HG03520 (cell line): ENCODE data around the gene GLYATL1.

Experiments used
- ATAC-seq: cut with Tn5 transposase; IDR thresholded peaks from one replicate; pipeline ENCODE4 v1.9.1; 2021; ENCODE audit warnings: mild to moderate bottlenecking, moderate library complexity; ENCODE audit not compliant: unreplicated experiment

Gene GLYATL1

GRCh38 chr11:58926251-58926650 lies 13.0 kb upstream of the GLYATL1 start:
- ATAC-seq, result no peak

DNA sequence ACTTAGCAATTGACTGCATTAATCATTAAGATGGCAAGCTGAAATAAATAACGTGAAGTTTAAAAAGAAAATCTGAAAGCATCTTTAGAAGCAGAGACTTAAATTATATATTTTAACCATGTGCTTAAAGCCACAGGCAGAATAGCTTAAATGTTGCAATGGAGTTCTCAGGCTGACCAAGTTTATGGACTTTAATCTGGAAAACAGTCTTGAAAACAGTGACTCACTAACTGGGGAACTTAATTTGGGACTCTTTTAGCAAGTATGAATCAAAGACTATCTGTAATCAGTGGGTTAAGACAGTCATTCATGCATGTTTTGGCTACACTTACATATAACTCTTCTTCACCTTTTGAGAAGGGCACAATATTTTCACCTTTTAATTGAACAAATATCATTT lies 12.6 kb upstream of the GLYATL1 start:
- ATAC-seq, result no peak

DNA sequence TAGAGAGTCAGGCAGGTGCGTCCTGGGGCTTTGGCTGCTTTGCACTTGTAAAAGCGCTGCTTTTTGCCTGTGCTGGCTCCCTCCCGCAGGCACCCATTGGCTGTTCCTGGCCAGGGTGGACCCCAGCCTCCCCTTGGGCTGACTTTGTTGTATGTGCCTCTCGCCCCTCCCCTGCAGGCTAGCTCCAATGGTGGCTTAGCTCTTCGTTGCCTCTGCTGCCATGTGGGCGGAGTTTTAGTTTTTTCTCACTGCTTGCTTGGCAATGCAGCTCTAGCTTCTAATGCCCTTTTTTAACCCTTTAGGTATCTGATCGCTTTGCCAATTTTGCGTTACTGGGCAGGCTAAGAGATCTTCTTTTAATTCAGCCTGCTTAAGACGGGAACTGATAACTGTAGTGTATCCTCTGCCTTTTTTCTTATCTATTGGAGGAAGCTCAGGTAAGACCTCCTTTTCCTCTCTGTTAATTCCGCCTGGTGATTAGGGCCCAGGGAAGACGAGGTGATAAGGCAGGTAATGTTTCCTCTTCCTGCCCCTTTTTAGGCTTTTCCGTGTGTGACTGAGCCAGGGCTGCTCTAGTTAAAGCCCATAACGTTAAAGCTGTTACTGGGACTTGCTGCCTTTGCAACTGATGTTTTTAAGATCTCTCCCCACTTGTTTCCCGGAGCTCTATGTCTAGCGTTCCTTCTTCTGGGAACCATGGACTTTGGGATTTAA lies 11.7 kb upstream of the GLYATL1 start:
- no peak for ATAC-seq

DNA sequence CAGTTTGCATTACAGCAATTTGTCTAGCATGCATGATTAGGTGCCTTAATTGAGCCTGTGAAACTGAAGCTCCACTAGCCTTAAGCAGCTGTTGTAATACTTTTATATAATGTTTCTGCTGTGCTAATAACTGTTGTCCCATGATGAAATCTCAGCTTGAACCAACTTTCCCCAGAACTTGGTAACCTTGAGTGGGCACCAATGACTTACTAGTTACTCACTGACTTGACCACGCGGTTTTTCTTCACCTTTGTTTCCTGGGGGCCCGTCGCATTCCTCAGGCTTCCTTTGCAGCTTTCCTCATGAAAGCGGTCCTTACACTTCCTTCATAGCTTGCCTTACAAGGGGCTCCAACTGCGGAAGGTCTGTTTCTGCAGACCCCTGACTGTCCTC lies 11.2 kb upstream of the GLYATL1 start:
- no peak for ATAC-seq

DNA sequence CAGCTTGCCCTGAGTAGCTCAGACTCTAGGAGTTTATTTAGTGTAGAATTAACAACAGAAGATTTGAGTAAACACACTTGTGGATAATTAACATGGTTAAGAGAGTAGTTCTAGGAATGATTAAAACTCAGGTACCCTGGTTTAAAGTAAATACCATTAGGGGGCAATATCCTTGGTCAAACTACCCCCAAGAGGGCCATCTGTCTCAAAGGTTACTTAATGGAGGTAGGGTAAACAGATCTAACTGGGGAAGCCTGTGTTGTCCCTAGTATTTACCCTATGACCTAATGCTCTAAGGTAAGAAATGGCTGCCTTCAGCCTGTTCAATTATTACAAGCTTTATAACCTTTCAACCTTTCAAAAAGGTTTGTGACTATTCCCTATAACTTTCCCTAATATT lies 10.6 kb upstream of the GLYATL1 start:
- no peak for ATAC-seq

DNA sequence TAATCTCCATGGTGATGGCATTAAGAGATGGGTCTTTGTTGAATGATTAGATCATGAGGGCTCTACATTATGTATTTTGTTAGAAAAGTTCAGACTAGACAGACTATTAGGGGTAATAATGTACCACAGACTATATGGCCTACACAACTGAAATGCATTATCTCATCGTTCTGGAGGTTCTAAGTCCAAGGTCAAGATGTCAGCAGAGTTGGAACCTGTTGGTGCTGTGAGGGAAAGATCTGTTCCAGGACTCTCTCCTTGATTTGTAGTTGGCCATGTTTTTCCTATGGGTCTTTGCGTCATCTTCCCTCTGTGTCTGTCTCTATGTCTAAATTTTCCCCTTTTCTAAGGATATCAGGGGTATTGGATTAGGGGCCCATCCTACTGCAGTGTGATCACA lies 8.4 kb upstream of the GLYATL1 start:
- ATAC-seq, result no peak

GRCh38 chr11:58933661-58934060 lies 5.6 kb upstream of the GLYATL1 start:
- ATAC-seq, result no peak

DNA sequence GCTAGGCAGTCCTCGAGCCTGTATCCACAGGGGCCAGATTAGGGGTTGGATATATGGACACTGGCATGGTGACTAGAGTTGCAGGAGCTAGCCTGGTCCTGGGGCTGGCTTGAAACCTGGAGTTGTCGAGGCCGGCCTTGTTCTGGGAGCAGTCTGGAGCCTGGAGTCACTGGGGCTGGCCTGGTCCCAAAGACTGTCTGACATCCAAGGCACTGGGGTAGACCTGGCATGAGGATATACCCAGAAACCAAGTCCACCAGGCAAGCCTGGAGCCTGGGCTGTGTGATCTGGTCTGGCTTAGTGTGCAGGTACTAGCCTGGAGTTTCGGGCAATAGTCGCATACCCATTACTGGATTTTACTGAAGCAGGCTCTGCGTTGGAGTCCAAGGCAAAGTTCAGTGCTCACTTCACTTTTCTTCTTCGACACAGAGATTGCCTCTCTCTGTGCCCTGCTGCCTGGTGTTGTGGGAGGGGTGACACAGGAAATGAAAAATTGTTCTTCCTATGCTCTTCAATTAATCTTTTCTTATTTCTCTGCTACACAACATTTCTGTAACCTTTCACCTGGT lies 4.3 kb upstream of the GLYATL1 start:
- no peak for ATAC-seq

DNA sequence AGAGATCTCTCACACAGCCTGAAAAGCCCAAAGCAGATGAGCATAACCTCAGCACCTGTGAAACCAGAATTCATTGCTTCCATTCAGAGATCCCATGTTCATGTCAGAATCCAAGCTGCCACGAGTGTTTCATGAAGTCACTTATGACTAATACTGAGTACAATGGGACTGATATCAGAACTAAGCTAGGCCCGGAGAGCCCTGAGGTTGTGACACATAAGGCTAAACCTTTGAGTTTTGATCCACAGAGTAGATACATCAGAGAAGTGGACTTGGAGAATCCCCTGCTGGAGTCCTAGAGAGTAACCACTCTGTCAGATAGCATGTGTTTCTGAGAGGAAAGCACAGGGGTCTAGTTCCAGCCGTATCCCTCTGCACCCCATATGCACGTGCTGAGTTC lies 890 bp upstream of the GLYATL1 start:
- ATAC-seq, result no peak

DNA sequence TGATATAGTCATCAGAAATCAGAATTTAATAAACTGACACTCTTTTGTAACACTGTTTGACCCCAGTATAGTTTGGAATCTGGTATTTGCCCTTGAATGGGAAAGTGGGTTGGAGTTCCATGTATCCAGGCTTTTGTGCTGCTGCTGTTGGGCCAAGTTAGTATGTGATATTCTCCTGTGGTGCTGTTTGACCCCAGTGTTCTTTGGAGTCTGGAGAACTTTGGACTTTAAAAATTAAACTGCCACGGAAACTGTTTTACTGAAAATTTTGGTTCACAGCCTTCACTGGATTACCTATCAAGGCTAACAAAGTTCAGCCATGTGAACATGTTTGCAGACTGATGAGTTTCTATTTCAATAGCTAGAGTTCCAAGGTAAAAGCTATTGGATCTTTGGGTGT lies 740 bp downstream of the GLYATL1 start:
- ATAC-seq, result no peak

- no peak for ATAC-seq
Observed at GRCh38 chr11:58941838-58942237, 2.5 kb downstream of the GLYATL1 start.

- no peak for ATAC-seq
Observed at GRCh38 chr11:58945663-58946062, 6.4 kb downstream of the GLYATL1 start.

DNA sequence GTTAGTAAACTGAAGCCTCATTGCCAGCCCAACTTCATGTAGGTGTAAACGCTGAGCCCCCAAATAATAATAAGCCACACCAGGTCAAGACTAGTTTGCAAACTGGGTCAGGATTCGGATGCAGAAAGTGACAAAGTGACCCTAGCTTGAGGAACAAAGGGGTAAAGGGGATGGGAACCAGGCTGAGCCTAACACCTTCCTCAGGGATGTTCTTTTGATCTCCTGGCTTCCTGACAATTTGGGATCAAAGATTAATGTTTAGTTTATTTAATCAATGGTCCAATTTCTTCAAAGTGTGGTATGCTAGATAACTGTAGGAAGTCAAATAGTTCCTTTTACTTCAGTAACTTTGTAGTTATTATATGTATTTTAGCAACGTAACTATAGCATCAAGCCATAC lies 9.9 kb downstream of the GLYATL1 start:
- no peak for ATAC-seq

- peak; percentile 69 for ATAC-seq
Observed at GRCh38 chr11:58957922-58958321, 18.6 kb downstream of the GLYATL1 start.

- ATAC-seq, result no peak
Observed at GRCh38 chr11:58958500-58958899, 19.2 kb downstream of the GLYATL1 start.

DNA sequence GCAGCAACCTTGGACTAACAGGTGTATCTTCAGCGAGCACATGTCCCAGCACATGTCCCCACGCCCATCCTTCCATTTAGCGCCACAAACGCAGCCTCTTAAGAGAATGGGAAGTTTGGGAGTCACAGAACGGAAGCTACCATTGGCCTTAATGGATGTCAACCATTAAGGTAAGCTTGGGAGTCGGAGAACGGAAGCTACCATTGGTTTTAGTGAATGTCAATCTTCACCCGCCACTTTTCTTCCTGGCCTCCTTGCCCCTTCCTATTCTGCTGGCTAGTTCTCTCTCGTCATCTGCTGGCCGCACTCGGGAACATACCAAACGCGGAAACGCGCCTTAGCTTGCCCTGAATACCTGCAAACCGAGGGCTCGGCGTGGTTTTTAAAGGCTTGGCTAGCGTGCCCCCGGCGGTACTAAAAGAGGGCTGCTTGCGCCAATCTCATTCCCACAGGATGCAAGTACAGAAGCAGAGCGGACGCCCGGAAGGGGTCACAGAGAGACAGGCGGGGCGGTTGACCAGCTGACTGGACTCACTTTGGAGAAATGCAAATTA lies 24.3 kb downstream of the GLYATL1 start:
- ATAC-seq, result no peak

DNA sequence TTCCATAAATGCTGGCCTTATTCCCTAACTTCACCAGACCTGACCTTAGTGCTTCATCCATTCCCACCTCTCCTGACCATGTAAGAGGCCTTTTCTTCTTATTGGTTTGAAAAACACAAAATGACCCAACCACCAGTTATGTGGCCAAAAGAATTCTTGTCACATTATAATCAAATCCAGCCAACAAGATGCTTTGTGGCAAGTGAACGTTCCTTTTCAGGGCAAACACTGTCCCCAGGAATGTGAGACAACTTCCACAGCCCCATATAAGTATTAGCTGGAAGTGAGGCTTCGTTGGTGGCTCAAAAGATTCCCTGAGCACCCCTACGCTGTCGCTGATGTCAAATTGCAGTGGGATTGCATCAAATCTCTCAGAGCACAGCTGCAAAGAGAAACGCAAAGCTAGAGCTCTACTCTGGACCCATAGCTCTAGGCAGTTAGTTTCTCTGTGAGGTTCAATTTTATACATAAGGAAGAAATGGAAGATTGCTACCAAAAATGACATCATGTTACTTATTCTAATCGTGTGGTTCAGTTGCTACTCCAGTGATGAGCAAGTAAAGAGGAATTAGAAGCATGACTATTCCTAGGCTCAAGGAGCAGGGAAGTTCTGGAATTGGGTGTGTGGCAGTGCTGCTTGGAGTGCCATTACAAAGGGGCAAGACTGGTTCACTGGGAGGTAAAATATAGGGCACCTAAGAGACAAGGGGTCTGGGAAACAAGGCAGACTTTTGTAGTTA lies 26.1 kb downstream of the GLYATL1 start:
- ATAC-seq, result no peak

- no peak for ATAC-seq
Observed at GRCh38 chr11:58968251-58968711, 29.0 kb downstream of the GLYATL1 start.

DNA sequence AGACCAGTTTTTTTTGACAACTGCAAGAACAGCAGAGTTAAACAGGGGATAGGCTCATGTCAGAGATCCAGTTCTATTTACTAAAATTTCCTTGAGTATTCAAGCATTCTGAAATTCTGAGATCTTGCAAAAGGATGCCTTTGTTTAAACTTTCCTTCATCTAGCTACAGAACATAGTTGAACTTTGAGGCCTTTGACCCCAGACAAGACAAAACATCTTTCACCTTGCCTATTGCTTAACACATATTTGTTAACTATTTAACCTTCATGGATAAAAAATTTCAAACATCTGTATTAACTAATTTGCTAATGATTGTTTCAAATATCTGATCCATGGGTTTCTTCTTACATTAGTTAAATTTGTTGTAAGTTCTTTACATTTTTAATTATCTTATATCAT lies 38.2 kb downstream of the GLYATL1 start:
- ATAC-seq, result no peak

DNA sequence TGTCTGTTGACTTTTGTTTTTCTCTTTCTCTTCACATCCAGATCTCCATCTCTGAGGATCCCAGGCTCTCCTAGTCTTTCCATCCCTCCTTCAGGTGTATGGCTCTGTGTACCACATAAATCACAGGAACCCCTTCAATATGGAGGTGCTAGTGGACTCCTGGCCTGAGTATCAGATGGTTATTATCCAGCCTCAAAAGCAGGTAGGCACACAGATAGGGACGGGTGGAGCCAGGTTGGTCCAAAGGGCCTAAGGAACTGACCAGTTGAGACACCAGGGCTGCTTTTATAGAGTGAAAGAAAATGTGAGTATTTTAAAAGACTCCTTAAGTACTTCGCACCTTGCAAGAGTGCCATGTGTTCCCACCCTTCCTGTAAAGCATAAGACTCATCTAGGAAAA lies 39.9 kb downstream of the GLYATL1 start:
- no peak for ATAC-seq

GRCh38 chr11:58980159-58980843 lies 41.0 kb downstream of the GLYATL1 start:
- ATAC-seq, result no peak
